HL-60/S4 treated with retinoic acid at 250 ng/mL for 4 days and 3 days (cell line): ENCODE data around the gene DKK1.

Experiments
- in situ Hi-C: fragments of 300-500 bp; cut with MboI; formaldehyde crosslinking; loops from 2 replicates; pipeline ENCODE4 v1.7.0; 2022; ENCODE audit warnings: low sequenced_read_pairs

DKK1 gene

DNA sequence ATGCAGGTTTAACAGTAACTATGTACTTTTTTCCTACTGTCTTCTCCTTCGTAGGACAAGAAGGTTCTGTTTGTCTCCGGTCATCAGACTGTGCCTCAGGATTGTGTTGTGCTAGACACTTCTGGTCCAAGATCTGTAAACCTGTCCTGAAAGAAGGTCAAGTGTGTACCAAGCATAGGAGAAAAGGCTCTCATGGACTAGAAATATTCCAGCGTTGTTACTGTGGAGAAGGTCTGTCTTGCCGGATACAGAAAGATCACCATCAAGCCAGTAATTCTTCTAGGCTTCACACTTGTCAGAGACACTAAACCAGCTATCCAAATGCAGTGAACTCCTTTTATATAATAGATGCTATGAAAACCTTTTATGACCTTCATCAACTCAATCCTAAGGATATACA lies 2.4 kb downstream of the DKK1 start:
- in situ Hi-C loops, result no loop called here

DNA sequence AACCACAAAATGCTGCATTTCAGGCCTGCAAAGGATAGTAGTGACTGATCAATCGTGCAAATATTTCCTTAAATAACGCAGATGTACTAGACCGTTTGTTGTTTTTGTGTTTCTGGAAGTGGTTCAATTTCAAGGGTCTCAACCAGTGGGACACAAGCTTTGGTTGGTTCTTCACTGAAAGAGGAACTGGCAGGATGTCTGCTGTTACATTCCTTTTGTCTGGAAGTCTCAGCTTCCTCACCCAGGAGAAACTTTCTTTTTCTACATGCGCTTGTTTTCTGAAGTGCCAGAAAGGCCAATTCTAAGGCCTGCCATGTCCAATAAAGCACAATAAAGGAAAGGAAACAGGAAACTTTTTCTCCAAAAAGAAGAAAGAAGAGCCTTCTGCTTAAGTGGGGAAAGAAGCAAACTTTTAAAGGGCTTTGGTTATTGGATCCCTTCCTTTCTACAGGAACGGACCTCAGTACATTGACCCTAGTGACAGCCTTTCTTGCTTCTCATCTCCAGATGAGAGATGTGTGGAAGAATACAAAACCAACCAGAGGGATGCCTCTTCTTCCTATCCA lies 4.1 kb downstream of the DKK1 start:
- in situ Hi-C loops, result no loop called here

DNA sequence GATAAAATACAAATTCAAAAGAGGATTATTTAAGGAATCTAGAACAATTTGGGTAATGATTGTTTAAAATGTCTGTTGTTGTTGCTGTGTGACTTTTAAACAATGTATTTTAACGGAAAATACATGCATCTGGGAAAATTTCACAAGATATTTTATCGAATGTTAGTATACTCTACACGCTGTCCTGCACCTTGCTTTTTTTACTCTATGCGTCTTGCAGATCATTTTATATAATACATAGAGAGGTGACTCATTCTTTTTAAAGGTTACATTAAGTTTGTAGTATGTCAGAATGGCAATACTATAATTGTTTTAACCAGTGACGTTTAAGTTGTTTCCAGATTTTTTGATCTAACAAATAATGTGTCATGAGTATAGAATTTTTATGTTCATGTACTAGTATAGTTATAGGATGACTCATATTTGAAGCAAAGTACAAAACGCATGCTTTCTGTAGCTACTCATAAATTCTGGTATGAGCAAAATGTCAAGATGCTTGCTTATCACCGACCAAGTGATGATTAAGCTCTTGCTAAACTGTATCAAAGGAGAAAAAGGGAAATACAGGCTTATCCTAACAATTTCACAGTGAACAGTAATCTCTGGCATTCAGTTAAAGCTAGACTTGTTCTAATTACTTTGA lies 4.9 kb downstream of the DKK1 start:
- in situ Hi-C loops, result no loop called here

DNA sequence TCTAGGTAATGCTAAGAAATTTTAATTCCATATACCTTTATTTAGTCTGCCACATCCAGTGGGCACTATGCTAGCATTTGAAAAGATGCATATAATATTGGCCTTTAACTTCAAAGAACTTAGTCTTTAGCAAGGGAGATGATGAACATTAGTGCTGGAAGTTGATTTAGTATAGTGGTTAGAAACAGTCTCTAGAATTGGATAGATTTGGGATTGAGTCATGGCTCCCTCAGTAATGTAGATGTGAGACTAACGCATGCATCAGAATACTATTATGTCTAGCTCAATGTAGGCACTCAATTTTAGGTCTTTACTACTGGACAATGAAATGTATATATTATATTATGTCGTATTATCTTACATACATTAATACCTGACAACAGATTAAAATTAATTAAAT lies 5.8 kb downstream of the DKK1 start:
- in situ Hi-C loops, result no loop called here

DNA sequence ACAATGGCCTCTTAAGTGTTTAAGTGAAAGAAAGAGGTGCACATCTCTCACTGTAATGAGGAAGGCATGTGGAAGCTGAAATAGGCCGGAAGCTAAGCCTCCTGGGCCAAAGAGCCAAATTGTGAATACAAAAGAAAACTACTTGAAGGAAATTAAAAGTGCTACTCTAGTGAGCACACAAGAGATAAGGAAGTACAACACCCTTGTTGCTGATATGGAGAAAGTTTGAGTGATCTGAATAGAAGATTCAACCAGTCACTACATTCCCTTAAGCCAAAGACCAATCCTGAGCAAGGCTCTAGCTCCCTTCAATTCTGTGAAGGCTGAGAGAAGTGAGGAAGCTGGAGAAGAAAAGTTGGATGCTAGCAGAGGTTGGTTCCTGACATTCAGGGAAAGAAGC lies 8.2 kb downstream of the DKK1 start:
- in situ Hi-C loops, result no loop called here

DNA sequence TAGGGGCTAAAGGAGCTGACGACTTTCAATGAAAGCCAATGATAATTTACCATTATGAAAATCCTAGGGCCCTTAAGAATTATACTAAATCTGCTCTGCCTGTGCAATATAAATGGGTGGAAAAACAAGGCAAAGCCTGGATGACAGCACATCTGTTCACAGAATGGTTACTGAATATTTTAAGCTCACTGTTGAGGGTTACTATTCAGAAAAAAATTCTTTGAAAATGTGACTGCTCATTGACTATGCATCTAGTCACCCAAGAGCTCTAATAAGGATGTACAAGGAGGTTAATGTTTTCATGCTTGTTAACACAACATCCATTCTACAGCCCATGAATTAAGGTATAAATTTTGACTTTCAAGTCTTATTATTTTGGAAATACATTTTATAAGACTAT lies 8.9 kb downstream of the DKK1 start:
- in situ Hi-C loops, result no loop called here

DNA sequence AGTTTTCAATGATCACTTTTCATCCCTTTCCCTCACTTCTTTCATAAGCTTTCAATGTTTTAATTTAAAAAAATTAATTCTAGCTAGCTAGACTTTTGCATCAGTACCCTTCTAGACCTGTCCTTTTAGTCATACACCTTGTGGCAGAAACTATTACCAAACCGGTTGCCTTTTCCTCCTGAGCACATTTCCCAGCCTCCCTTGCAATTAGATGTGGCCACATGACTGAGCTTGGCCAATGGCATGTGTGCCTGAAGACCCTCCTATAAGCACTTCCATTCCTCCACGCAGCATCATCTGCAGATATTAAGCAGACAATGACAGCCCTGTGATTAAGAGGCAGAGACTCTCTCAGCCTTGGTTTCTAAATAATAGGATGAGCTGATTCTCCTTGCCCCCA lies 12.3 kb downstream of the DKK1 start:
- in situ Hi-C loops, result no loop called here

DNA sequence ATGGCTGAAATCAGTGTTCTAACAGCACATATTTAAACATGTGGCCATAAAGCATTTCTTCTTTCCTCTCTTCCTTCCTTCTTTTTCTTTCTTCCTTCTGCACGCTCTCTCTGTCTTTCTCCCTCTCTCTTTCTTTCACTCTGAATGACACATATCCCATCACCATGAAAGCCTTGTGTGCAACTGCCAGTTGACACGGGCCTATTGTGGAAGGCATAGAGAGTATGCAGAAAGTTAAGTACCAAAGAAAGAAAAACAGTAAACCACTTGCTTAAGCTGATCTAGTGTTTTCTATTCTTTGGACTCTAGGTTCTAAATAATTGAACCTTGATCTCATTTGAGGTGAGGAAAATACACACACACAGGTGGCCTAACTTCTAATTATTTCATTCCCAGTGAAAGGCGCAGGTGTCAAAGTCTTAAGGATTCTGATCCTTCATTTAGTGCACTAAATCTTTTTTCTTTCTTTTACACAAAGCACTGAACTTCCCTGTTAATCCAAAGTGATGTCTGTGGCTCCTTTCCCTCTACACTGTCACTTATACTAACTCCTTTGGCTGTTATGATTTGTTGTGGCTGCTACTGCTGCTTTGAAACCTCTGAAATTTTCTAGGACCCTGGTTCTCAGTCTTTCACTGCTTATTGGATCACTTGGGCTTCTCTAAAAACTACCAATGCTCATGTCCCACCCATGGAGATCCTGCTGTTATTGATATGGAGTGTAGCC lies 17.7 kb downstream of the DKK1 start:
- in situ Hi-C loops, result no loop called here

DNA sequence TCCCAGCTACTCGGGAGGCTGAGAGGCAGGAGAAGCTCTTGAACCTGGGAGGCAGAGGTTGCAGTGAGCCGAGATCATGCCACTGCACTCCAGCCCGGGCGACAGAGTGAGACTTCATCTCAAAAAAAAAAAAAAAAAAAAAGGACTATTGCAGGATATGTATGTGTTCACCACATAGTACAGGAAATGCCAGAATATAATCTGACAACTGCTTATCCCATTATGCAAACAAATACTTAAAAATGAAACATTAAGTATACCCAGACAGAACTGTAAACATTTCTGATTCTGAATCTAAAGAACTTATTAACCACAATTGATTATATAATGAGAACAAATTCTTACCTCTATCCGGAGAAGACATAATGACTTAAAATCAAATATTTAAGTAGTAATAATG lies 18.7 kb downstream of the DKK1 start:
- in situ Hi-C loops, result no loop called here

DNA sequence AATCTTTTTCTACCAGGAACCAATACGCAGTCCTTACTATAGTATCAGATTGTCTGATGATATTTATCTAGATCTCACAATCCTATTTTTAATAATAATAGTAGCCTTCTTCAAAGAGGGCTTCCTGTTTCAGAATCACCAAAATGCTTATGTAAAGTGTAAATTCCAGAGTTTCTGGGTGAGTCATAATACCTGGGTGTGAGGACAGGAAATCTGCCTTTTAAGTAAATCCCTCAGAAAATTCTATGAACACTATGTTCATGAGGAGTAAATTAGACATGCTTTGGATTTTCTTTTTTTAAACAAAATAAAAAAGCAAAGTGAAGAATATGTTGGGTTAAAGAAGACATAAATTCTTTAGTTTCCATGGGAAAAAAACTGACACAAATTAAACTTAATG lies 20.5 kb downstream of the DKK1 start:
- in situ Hi-C loops, result no loop called here

DNA sequence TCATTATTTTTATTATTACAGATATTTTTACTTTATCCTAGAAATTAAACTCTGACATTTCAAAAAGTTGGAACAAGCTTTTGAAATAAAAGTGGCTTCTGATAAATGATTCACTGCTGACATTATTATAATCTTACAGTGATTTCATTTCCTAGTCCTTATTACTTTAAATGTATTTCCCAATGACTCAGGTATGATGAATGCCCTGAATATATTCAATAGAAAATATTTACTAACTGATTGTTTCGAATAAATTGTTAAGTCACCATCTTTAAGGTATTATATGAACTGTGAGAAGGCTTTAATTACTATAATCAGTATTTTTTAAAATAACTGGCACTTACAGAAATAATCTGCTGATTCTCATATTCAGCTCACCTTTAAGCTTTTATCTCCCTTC lies 21.6 kb downstream of the DKK1 start:
- in situ Hi-C loops, result no loop called here

DNA sequence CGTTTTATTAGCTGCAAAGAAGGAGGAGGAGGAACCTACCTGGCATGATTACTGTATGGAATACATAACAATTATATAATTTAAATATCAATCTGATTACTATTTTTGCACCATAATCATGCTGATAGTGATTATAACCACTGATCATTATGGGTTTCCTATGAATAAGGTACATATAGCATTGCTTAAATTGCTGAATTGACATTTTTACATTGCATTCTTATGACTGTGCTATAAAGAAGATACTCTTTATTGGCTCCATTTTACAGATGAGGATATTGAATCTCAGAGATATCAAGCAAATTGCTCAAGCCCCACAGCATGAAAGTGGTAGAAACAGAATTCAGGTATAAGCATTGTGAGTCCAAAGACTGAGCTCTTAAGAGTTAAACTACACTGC lies 23.1 kb downstream of the DKK1 start:
- in situ Hi-C loops, result no loop called here

DNA sequence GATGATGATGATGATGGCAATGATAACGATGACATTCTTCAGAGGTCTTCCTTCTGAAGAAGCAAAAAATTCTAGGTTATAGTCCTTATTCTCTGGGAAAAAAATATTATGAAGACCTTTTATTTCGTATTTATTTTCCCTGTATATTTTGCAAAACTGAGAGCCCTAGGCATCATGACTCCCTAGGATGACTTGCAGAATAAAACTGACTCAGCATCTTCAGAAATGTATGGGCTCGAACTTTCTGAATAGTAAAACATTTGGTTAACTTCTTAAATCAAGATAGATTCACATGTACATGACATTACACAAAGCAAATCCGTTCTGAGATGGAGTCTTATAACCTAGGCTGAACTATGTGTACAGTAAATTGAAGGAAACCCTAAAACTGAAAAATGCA lies 29.4 kb downstream of the DKK1 start:
- in situ Hi-C loops, result no loop called here

DNA sequence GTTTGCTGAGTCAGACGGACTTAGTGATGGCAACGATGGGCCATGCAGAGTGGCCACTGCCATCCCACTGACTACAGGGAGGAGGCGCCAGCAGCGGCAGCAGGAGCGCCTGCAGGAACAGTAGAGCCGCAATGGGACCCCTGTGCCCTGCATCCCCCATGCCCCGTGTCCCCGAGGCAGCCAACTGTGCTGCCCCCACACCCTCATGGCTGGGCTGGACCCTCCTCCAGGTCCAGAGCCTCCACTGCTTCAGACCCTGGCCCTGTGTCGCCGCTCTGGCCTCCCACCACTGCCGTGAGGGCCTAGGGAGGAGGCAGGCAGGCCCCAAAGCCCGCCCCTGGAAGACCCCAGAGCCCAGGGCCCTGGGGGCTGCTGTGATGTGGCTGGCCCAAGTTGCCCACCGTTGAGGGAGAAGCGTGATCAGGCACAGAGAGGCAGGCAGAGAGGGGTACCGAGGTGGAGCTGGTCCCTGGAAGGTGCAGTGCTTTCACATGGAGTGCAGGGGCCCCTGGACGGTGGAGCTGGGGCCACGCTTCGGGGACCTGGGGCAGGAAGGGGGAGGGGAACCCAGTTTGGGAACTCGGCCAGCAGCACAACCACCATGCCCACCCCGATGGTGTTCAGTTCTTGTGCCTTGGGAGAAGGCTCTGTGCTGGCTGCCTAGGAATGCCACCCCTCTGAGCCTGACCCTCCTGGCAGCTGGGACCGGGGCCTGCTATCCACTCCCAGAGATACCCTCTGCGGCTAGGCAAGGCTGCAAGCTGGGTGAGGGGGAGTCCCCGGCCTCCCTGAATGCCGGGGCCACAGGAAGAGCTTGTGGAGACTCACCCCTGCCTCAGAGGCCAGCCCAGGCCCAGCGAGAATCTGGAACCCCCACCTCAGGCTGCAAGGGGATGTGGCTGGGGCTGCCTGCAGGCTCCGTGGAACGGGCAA lies 32.6 kb downstream of the DKK1 start:
- in situ Hi-C loops, result no loop called here

DNA sequence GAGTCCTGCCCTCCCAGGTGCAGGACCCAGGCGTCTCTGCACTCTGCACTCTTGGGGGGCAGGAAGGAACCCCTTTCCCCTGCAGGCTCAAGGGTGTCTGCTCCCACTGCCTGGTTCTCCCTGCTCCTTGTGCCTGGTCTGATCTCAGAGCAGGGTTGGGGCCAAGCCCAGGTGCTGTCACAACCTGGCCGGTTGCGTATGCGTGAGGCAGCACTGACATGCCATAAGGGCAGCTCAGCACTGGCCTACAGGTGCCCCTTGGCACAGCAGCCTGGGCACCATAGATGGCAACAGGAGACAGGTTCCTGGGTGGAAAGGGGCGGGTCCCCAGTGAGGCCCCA lies 33.2 kb downstream of the DKK1 start:
- in situ Hi-C loops, result no loop called here

DNA sequence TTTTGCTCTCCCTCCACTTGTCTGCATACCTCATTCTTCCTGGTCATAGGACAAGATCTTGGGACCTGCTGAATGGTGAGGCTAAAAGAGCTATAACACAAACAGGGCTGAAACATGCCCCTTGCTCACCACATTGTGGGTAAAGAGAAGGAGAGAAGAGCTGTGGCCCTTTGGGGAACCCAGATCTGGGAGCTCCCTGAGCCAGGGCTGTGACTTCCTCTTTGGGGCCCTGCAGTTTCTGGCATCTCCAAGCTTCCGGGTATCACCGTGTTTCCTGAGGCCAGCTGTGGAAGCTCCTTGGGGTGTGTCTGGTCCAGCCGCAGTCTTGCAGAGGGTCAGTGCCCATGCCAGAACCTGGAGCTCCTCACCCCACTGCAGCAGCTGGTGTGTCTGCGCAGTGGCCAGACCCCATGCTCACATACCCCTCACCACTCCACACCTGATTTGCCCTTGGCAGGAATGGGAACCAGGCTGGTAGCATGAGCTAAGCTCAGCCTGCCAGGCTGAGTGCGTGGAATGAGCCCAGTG lies 34.0 kb downstream of the DKK1 start:
- in situ Hi-C loops, result no loop called here

DNA sequence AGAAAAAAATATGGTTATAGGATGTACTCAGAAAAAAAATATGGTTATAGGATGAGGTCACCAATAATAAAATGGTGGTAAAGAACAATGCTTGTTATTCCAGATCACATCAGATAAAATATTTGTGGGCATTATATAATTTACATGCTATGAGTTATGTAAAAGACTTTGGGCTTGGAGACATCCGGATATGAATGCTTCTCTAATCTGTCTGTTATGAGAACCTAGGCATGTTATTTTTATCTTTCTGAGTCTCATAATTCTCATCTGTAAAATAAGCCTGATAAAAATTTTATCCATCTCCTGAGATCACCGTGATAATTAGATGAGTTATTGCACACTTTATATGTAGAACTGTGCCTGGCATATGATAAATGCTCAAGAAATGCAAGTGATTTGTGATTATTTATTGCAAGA lies 37.8 kb downstream of the DKK1 start:
- in situ Hi-C loops, result no loop called here

DNA sequence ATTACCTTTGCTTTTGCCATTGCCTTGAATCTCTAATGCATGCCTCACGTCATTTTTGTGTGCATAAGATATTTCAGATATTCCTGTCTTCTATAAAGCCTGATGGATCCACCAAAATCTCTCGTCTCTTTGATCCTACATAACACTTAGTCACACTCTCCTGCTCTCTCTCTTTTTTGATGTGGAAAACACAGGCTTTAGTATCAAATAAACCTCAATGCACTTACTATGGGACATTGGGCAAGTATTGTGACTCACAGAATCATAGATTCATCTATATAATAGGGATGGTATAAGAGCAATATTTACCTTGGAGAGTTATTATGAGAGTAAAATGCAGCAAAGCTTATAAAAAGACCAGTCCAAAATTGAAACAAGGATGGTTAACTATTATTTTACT lies 39.1 kb downstream of the DKK1 start:
- in situ Hi-C loops, result no loop called here

DNA sequence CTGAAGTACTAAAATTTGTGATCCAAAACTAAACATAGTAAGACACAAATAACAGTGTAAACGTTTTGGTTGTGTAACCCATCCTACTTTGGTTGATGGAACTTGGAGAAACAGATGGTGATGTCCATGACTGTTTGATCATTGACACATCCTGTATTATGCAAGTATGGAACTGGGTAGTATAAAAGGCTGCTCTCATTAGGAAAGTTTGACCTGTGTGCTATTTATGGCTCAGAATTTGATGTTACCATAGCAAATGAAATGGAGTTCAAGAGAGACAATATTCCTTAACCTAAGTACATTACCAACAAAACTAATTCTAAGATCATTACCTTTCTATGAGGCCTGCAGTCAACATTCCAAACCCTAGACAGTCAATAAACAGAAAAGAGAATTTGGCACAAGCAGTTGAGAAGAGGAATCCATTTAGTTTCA lies 39.9 kb downstream of the DKK1 start:
- in situ Hi-C loops, result no loop called here

DNA sequence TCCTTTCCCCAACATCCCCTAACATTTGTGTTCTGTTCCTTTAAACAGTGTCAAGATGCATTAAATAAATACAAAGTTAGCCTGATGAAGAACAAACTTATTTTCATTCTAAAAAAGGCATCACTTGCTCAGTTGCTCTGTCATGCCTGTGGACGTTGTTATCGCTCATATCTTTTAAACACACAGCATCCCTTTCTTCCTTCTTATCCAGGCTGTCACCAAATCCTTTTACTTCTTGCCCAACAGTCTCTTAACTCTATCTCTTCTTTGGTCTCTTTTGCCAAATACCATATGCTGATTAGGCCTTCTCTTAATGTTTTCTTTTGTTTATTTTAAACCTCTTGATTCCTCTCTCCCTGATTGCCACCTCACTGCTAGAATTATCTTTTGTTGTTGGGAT lies 43.9 kb downstream of the DKK1 start:
- in situ Hi-C loops, result no loop called here

DNA sequence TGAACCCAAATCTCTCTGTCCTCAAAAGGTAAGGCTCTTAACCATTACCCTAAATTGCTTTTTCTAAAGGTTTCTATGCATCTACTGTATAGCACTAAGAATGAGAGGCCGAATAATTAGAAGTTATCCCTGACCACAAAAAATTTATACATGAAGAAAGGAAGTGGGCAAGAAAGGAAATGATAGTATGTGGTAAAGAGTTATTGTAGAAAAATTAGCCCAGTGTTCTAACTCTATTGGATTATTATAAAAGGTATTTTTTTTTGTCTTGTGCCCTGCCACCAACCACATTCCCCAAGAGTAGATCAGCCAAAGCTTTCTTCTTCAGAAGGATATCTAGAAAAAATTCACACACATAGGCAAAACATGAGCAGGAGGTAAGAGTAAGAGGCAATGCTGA lies 45.4 kb downstream of the DKK1 start:
- in situ Hi-C loops, result no loop called here
